CD14-positive monocyte (primary cell): ENCODE data around the gene LAPTM4A. TPM values are rescaled to one million over a fixed set of nuclear protein-coding genes. Genes with fewer than 3 reads are reported as not detected.

Source experiments
- DNase-seq, 3 donors: peaks; one replicate each; pipeline ENCODE4 v3.0.0-alpha.2; 2011 to 2022
- H2AFZ ChIP-seq: 2 replicates; pipeline ENCODE4 v1.6.0; 2012; ENCODE audit warnings: mild to moderate bottlenecking, low read depth, low read length, inconsistent platforms; ENCODE audit not compliant: insufficient read depth, poor library complexity, severe bottlenecking
- H3K27ac ChIP-seq, 2 donors: 1 replicate in 1 of 2; 2 replicates in 1 of 2; pipeline ENCODE4 v1.5.1; 2012 to 2013; ENCODE audit warnings: low read length in 2 of 2, control low read depth in 1 of 2, inconsistent platforms in 1 of 2, low read depth in 1 of 2, mild to moderate bottlenecking in 1 of 2
- H3K27me3 ChIP-seq, 2 donors: one replicate each; pipeline versions ENCODE4 v1.6.0 to v1.6.1; 2011 to 2013; ENCODE audit warnings: low read length in 2 of 2; ENCODE audit not compliant: control insufficient read depth in 2 of 2, insufficient read depth in 2 of 2
- H3K36me3 ChIP-seq, 2 donors: replicated peaks in 1 of 2; 1 replicate in 1 of 2; 2 replicates in 1 of 2; pipeline versions ENCODE4 v1.5.1 to v1.6.1; 2012 to 2013; ENCODE audit warnings: low read length in 2 of 2, control low read depth in 1 of 2, inconsistent platforms in 1 of 2, mild to moderate bottlenecking in 1 of 2; ENCODE audit not compliant: insufficient read depth in 2 of 2, control insufficient read depth in 1 of 2
- H3K4me1 ChIP-seq, 2 donors: 1 replicate in 1 of 2; 2 replicates in 1 of 2; pipeline versions ENCODE4 v1.5.1 to v1.6.1; 2012 to 2013; ENCODE audit warnings: low read length in 2 of 2, control low read depth in 1 of 2, inconsistent platforms in 1 of 2, mild to moderate bottlenecking in 1 of 2, moderate library complexity in 1 of 2; ENCODE audit not compliant: insufficient read depth in 2 of 2, control insufficient read depth in 1 of 2
- H3K4me2 ChIP-seq: replicated peaks from 2 replicates; pipeline ENCODE3; 2012; ENCODE audit warnings: low read length, moderate library complexity, mild to moderate bottlenecking; ENCODE audit not compliant: poor library complexity, severe bottlenecking; ENCODE audit errors: extremely low read depth
- H3K4me3 ChIP-seq, 3 experiments: fragments of 200-600 bp in 1 of 3; sonication (generic) in 1 of 3; replicated peaks in 1 of 3; 1 replicate in 2 of 3; 2 replicates in 1 of 3; pipeline ENCODE4 v1.5.1; 2011 to 2013; ENCODE audit warnings: low read length in 3 of 3, mild to moderate bottlenecking in 3 of 3, control low read depth in 2 of 3, low read depth in 2 of 3, inconsistent platforms in 1 of 3, moderate library complexity in 1 of 3
- H3K79me2 ChIP-seq: 2 replicates; pipeline ENCODE4 v1.6.0; 2012; ENCODE audit warnings: mild to moderate bottlenecking, control low read depth, inconsistent platforms, low read length, moderate library complexity; ENCODE audit not compliant: insufficient read depth
- H3K9ac ChIP-seq: 2 replicates; pipeline ENCODE4 v1.6.0; 2017; ENCODE audit warnings: low read length, mild to moderate bottlenecking; ENCODE audit not compliant: insufficient read depth, poor library complexity, severe bottlenecking
- H3K9me3 ChIP-seq, 2 donors: replicated peaks in 1 of 2; 1 replicate in 1 of 2; 2 replicates in 1 of 2; pipeline versions ENCODE4 v1.5.1 to v1.6.1; 2012 to 2013; ENCODE audit warnings: low read length in 2 of 2, control low read depth in 1 of 2; ENCODE audit not compliant: control insufficient read depth in 1 of 2, insufficient read depth in 1 of 2
- H4K20me1 ChIP-seq: 2 replicates; pipeline ENCODE4 v1.6.0; 2012; ENCODE audit warnings: mild to moderate bottlenecking, low read length, control low read depth, moderate library complexity; ENCODE audit not compliant: insufficient read depth
- H3K27ac Mint-ChIP-seq, 7 donors: one replicate each; pipeline ENCODE4 v1.8.0; 2020; ENCODE audit warnings: mild to moderate bottlenecking in 7 of 7, mixed read lengths in 7 of 7, moderate library complexity in 6 of 7, inconsistent platforms in 2 of 7
- H3K27me3 Mint-ChIP-seq, 3 donors: one replicate each; pipeline ENCODE4 v1.8.0; 2021 to 2022; ENCODE audit warnings: low read depth in 3 of 3, mild to moderate bottlenecking in 3 of 3, mixed read lengths in 3 of 3, moderate library complexity in 3 of 3, inconsistent platforms in 1 of 3
- H3K36me3 Mint-ChIP-seq, 2 donors: one replicate each; pipeline ENCODE4 v1.8.0; 2020; ENCODE audit warnings: mixed read lengths in 2 of 2, inconsistent platforms in 1 of 2, mild to moderate bottlenecking in 1 of 2
- H3K4me1 Mint-ChIP-seq: one replicate; pipeline ENCODE4 v1.8.0; 2020; ENCODE audit warnings: mild to moderate bottlenecking, mixed read lengths
- H3K4me3 Mint-ChIP-seq, 2 donors: one replicate each; pipeline ENCODE4 v1.8.0; 2020; ENCODE audit warnings: mild to moderate bottlenecking in 2 of 2, mixed read lengths in 2 of 2, moderate library complexity in 1 of 2
- H3K9me3 Mint-ChIP-seq, 7 donors: one replicate each; pipeline ENCODE4 v1.8.0; 2020 to 2022; ENCODE audit warnings: mixed read lengths in 7 of 7, mild to moderate bottlenecking in 6 of 7, moderate library complexity in 6 of 7, inconsistent platforms in 2 of 7
- CTCF ChIP-seq: fragments of 200-600 bp; IDR thresholded peaks from one replicate; pipeline ENCODE4 v1.8.0; 2022; ENCODE audit warnings: antibody characterized with exemption, mild to moderate bottlenecking
- WGBS: methylation state at CpG from one replicate; pipeline ENCODE4 v1.1.5; 2013; ENCODE audit warnings: missing lambda C conversion rate; ENCODE audit not compliant: insufficient coverage; 5-methylcytosine and 5-hydroxymethylcytosine counted together
- intact Hi-C, 2 donors: fragments of 100-400 bp; cut with micrococcal nuclease; formaldehyde crosslinking; loops; one replicate each; pipeline versions ENCODE4 v1.15.0 to v1.15.1; 2023
- polyA plus RNA-seq, 3 donors: library from polyadenylated mRNA; depleted of rRNA in 1 of 3; unstranded in 2 of 3; stranded (reverse) in 1 of 3; fragments of 300-500 nt in 2 of 3; fragments of >200 nt in 1 of 3; fragmentation: Illumina TruSeq in 2 of 3; gene quantifications; 1 replicate in 2 of 3; 2 replicates in 1 of 3; pipeline ENCODE4 v1.2.3, GENCODE V29; 2012 to 2021

Gene LAPTM4A
- polyA plus RNA-seq, 3 donors, result 182 to 442 (median 421) TPM

- Histone ChIP-seq H3K4me1 (no peaks in the 10 kb centered on the region), H3K36me3 (no peaks in the 10 kb centered on the region), H3K4me3 (no peak overlapping the region), H3K27ac (no peak overlapping the region), H3K9me3 (peaks cover 0 to 2% of the 10 kb centered on the region in 2 donors), H3K27me3 (no peaks in the 10 kb centered on the region), H3K79me2 (no peaks in the 10 kb centered on the region), H2AFZ (no peak overlapping the region), H3K4me2 (no peak overlapping the region), H4K20me1 (no peaks in the 10 kb centered on the region), H3K9ac (no peak overlapping the region)
- no peak for DNase-seq
- Mint-ChIP-seq H3K27me3 (peaks cover 2 to 7% (median 5%) of the 10 kb centered on the region in 3 donors), H3K27ac (no peak overlapping the region), H3K4me1 (no peaks in the 10 kb centered on the region), H3K4me3 (no peak overlapping the region), H3K9me3 (peaks cover 0 to 11% (median 2%) of the 10 kb centered on the region in 7 donors), H3K36me3 (no peaks in the 10 kb centered on the region)
- no CpG with 5 or more reads among the region's 4 CpGs for WGBS
- TF ChIP-seq CTCF, result no peak
- intact Hi-C loops, result no loop called here
Measured at GRCh38 chr2:20077411-20077940, 26.0 kb upstream of the LAPTM4A start.

- DNase-seq, result no peak
- Mint-ChIP-seq H3K36me3 (no peaks in the 10 kb centered on the region), H3K9me3 (peaks cover 0 to 11% (median 2%) of the 10 kb centered on the region in 7 donors), H3K4me1 (no peaks in the 10 kb centered on the region), H3K27ac (no peak overlapping the region), H3K27me3 (peaks cover 2 to 7% (median 5%) of the 10 kb centered on the region in 3 donors), H3K4me3 (no peak overlapping the region)
- Histone ChIP-seq H2AFZ (no peak overlapping the region), H3K27me3 (no peaks in the 10 kb centered on the region), H3K4me1 (no peaks in the 10 kb centered on the region), H3K79me2 (no peaks in the 10 kb centered on the region), H4K20me1 (no peaks in the 10 kb centered on the region), H3K27ac (no peak overlapping the region), H3K4me3 (no peak overlapping the region), H3K36me3 (no peaks in the 10 kb centered on the region), H3K4me2 (no peak overlapping the region), H3K9me3 (peaks cover 0 to 2% of the 10 kb centered on the region in 2 donors), H3K9ac (no peak overlapping the region)
- WGBS, result 96% methylated on average over 6 of the region's 6 CpGs
- no peak for TF ChIP-seq CTCF
- intact Hi-C loops, result no loop called here
Measured at GRCh38 chr2:20076757-20077156, 25.3 kb upstream of the LAPTM4A start.
